Endothelial cell of umbilical vein (primary cell): ENCODE data around the gene ELMO1. TPM values are rescaled to one million over a fixed set of nuclear protein-coding genes. Genes with fewer than 3 reads are reported as not detected.

Experiments
- BruUV-seq: library from RNA; stranded (reverse); fragments of 400-500 nt; replicated peaks from 2 replicates; lab custom pipeline; 2021; lab: Mats Ljungman, UMichigan
- CTCF ChIA-PET: fragments of 300-600, 350-600 bp; sonication (Branson Sonifier 250); formaldehyde crosslinking; loops from one replicate; lab custom pipeline; 2021; ENCODE audit warnings: antibody characterized with exemption, inconsistent platforms; lab: Charles Lee
- POLR2A ChIA-PET: fragments of 300-600, 350-600 bp; sonication (Branson Sonifier 250); formaldehyde crosslinking; loops from one replicate; lab custom pipeline; 2021; ENCODE audit warnings: antibody characterized with exemption, inconsistent platforms; lab: Charles Lee
- DNase-seq: peaks from one replicate; pipeline ENCODE4 v3.0.0-alpha.2; 2011; ENCODE audit warnings: low read depth, low spot score
- FAIRE-seq: peaks from 2 replicates; lab custom pipeline; 2011; peaks lifted over from hg19 to GRCh38; lab: Jason Lieb, UNC
- H2AFZ ChIP-seq: 2 replicates; pipeline ENCODE4 v1.6.0; 2012; ENCODE audit warnings: low read depth, low read length, control low read depth, inconsistent platforms
- H3K27ac ChIP-seq: 2 replicates; pipeline ENCODE4 v1.5.1; 2011; ENCODE audit warnings: low read depth, mild to moderate bottlenecking, control low read depth, low read length, moderate library complexity; ENCODE audit not compliant: insufficient read depth
- H3K27me3 ChIP-seq, 2 experiments: 2 replicates each; pipeline versions ENCODE4 v1.6.0 to v1.6.1; 2011; ENCODE audit warnings: low read length in 2 of 2, mixed read lengths in 1 of 2; ENCODE audit not compliant: control insufficient read depth in 2 of 2, insufficient read depth in 2 of 2
- H3K36me3 ChIP-seq, 2 experiments: 2 replicates in 1 of 2; 3 replicates in 1 of 2; pipeline ENCODE4 v1.5.1; 2011; ENCODE audit warnings: low read length in 2 of 2, mild to moderate bottlenecking in 1 of 2, moderate library complexity in 1 of 2; ENCODE audit not compliant: control insufficient read depth in 2 of 2, insufficient read depth in 2 of 2; ENCODE audit errors: extremely low read depth in 1 of 2
- H3K4me1 ChIP-seq: 3 replicates; pipeline ENCODE4 v1.5.1; 2011; ENCODE audit warnings: mild to moderate bottlenecking, low read length; ENCODE audit not compliant: control insufficient read depth, insufficient read depth; ENCODE audit errors: extremely low read depth
- H3K4me2 ChIP-seq: 2 replicates; pipeline ENCODE4 v1.6.1; 2011; ENCODE audit warnings: low read length, control low read depth, mixed read lengths; ENCODE audit not compliant: insufficient read depth
- H3K4me3 ChIP-seq, 3 experiments: fragments of 200-600 bp in 1 of 3; sonication (generic), shearing (Covaris generic) in 1 of 3; replicated peaks in 1 of 3; 2 replicates each; pipeline ENCODE4 v1.5.1; 2011 to 2016; ENCODE audit warnings: control low read depth in 3 of 3, low read length in 3 of 3, mild to moderate bottlenecking in 2 of 3, inconsistent platforms in 1 of 3, low read depth in 1 of 3, moderate library complexity in 1 of 3; ENCODE audit not compliant: insufficient read depth in 1 of 3
- H3K79me2 ChIP-seq: 2 replicates; pipeline ENCODE4 v1.6.0; 2012; ENCODE audit warnings: low read length, inconsistent platforms; ENCODE audit not compliant: control insufficient read depth, insufficient read depth
- H3K9ac ChIP-seq: replicated peaks from 2 replicates; pipeline ENCODE3; 2011; ENCODE audit warnings: low read length, control low read depth; ENCODE audit not compliant: insufficient read depth; ENCODE audit errors: extremely low read depth
- H3K9me1 ChIP-seq: replicated peaks from 3 replicates; pipeline ENCODE4 v1.6.0; 2011; ENCODE audit warnings: mild to moderate bottlenecking, low read length; ENCODE audit not compliant: control insufficient read depth, insufficient read depth; ENCODE audit errors: extremely low read depth
- H3K9me3 ChIP-seq: replicated peaks from 2 replicates; pipeline ENCODE4 v1.5.1; 2012; ENCODE audit warnings: low read length, inconsistent platforms; ENCODE audit not compliant: control insufficient read depth, insufficient read depth
- H4K20me1 ChIP-seq: replicated peaks from 2 replicates; pipeline ENCODE3; 2011; ENCODE audit warnings: mild to moderate bottlenecking, low read length; ENCODE audit not compliant: control insufficient read depth, insufficient read depth; ENCODE audit errors: extremely low read depth
- EZH2 ChIP-seq: IDR thresholded peaks from 2 replicates; pipeline ENCODE4 v1.6.1; 2012; ENCODE audit warnings: borderline replicate concordance, low read depth, mild to moderate bottlenecking, moderate library complexity, low read length, inconsistent platforms; ENCODE audit not compliant: severe bottlenecking
- FOS ChIP-seq: IDR thresholded peaks from 2 replicates; pipeline ENCODE4 v1.6.1; 2011; ENCODE audit warnings: mild to moderate bottlenecking, low read length, moderate library complexity, borderline replicate concordance; ENCODE audit not compliant: insufficient read depth
- GATA2 ChIP-seq: IDR thresholded peaks from 2 replicates; pipeline ENCODE4 v1.7.0; 2011; ENCODE audit warnings: low read depth, mild to moderate bottlenecking, moderate library complexity, mixed read lengths, low read length; ENCODE audit not compliant: insufficient read length, insufficient read depth
- JUN ChIP-seq: IDR thresholded peaks from 2 replicates; pipeline ENCODE4 v1.6.1; 2011; ENCODE audit warnings: borderline replicate concordance, low read depth; ENCODE audit not compliant: insufficient read length, insufficient read depth
- MAX ChIP-seq: IDR thresholded peaks from 2 replicates; pipeline ENCODE4 v1.6.1; 2011; ENCODE audit not compliant: insufficient read depth, insufficient read length
- MYC ChIP-seq: IDR thresholded peaks from one replicate; pipeline ENCODE4 v1.6.1; 2011; ENCODE audit warnings: mild to moderate bottlenecking, low read depth, low read length
- POLR2AphosphoS5 ChIP-seq: IDR thresholded peaks from 2 replicates; pipeline ENCODE4 v1.6.1; 2012; ENCODE audit warnings: low read depth, mild to moderate bottlenecking, control low read depth, low read length, moderate library complexity; ENCODE audit not compliant: insufficient read depth
- dilution Hi-C: fragments of 300-500 bp; cut with MboI; formaldehyde crosslinking; loops from one replicate; pipeline ENCODE4 v1.15.0; 2019; ENCODE audit warnings: low sequenced_read_pairs; ENCODE audit not compliant: extremely low pct_ligation_motif_present
- intact Hi-C: fragments of 100-400 bp; cut with micrococcal nuclease; formaldehyde crosslinking; loops from one replicate; pipeline ENCODE4 v1.10.0; 2022
- polyA plus RNA-seq, 4 experiments: library from polyadenylated mRNA; depleted of rRNA in 3 of 4; stranded (reverse) in 3 of 4; unstranded in 1 of 4; fragments of >200 nt; gene quantifications; 2 replicates each; pipeline versions ENCODE4 v1.2.1 to v1.2.3, GENCODE V29; 2011 to 2012; ENCODE audit warnings: missing spikeins in 1 of 4
- total RNA-seq: library from RNA; stranded (reverse); gene quantifications from 2 replicates; pipeline ENCODE4 v1.2.3, GENCODE V29; 2021

Gene ELMO1
- total and polyA plus RNA-seq, 2 donors (not counting 3 experiments of a cell fraction or from before 2014, with no cell fraction given) = 17.0 to 30.6 TPM

DNA sequence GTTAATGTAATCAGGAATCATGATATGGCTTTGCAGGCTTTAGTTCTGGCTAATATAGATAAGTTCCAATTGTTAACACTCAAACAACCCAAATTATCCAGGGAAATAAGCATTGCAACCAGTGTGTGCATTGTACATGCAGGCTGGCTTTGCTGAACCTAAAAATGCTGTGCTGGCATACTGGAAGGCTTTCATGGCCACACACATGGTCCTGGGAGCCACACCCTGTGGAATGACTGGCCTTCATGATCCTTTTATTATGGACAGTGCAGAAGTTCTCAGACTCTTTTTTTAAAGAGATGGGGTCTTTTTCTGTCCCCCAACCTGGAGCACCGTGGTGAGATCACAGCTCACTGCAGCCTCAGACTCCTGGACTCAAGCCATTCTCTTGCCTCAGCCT is 5.0 kb downstream of the ELMO1 start:
- peaks cover 35% of the 10 kb centered on the region for H3K4me1 ChIP-seq
- FAIRE-seq (no peak), DNase-seq (no peak)
- no peaks in the 10 kb centered on the region for H3K36me3 ChIP-seq
- ChIA-PET POLR2A (no interaction called here), CTCF (no interaction called here)
- H3K27me3 ChIP-seq = no peaks in the 10 kb centered on the region
- no peak overlapping the region for H3K4me3 ChIP-seq
- TF ChIP-seq MAX (no peak), POLR2AphosphoS5 (no peak), EZH2 (no peak), GATA2 (no peak)
- intact Hi-C loops = loop anchor here (10.0 kb wide), 1 partner anchor 409 kb away; no protein-coding TSS in a partner anchor
- no peaks in the 10 kb centered on the region for H3K9me3 ChIP-seq
- no peak overlapping the region for H3K4me2 ChIP-seq
- dilution Hi-C loops = no loop called here
- H3K9me1 ChIP-seq = no peaks in the 10 kb centered on the region
- no peaks in the 10 kb centered on the region for H3K79me2 ChIP-seq
- H3K9ac ChIP-seq = no peak overlapping the region
- BruUV-seq = no TSS peak
- no peak overlapping the region for H2AFZ ChIP-seq
- no peak overlapping the region for H3K27ac ChIP-seq
- no peaks in the 10 kb centered on the region for H4K20me1 ChIP-seq

GRCh38 chr7:37442268-37442667 is 6.4 kb downstream of the ELMO1 start:
- TF ChIP-seq JUN (peak; percentile 39), POLR2AphosphoS5 (no peak), FOS (peak; percentile 70), MYC (no peak)
- ChIA-PET POLR2A (no interaction called here), CTCF (interaction anchor here (1.1 to 4.0 kb wide), 3 partner anchors 12 to 54 kb away, joined by 3 to 19 read pairs (median 6); no protein-coding TSS in a partner anchor)
- H3K4me1 ChIP-seq = peaks cover 33% of the 10 kb centered on the region
- H3K4me2 ChIP-seq = no peak overlapping the region
- H3K27ac ChIP-seq = peak overlapping the region; percentile 91
- no peak overlapping the region for H3K4me3 ChIP-seq
- dilution Hi-C loops (no loop called here), intact Hi-C loops (loop anchor here (10.0 kb wide), 1 partner anchor 407 kb away; no protein-coding TSS in a partner anchor)
- H3K79me2 ChIP-seq = no peaks in the 10 kb centered on the region
- H4K20me1 ChIP-seq = no peaks in the 10 kb centered on the region
- H2AFZ ChIP-seq = no peak overlapping the region
- H3K36me3 ChIP-seq = no peaks in the 10 kb centered on the region
- H3K9me1 ChIP-seq = no peaks in the 10 kb centered on the region
- no peak overlapping the region for H3K9ac ChIP-seq
- DNase-seq (peak; percentile 46), FAIRE-seq (no peak)
- no TSS peak for BruUV-seq
- H3K27me3 ChIP-seq = no peaks in the 10 kb centered on the region
- H3K9me3 ChIP-seq = no peaks in the 10 kb centered on the region
